Activated T-helper 2 cell treated with anti-CD3 and anti-CD28 coated beads, Interferon-gamma antibody, Interleukin-2, Interleukin-4, amounts not matched to agents 10 μg/mL and 5 μg/mL and 100 μg/mL, durations not matched to agents 14 hours and 24 hours and 36 hours (primary cell): Measurements from ENCODE around the gene NTNG2. TPM values are rescaled to one million over a fixed set of nuclear protein-coding genes. Genes with fewer than 3 reads are reported as not detected.

Experiments used
- DNase-seq: peaks from one replicate; pipeline ENCODE4 v3.0.0; 2021; ENCODE audit warnings: low spot score
- H3K27ac Mint-ChIP-seq: one replicate; pipeline ENCODE4 v1.8.0; 2021; ENCODE audit warnings: mixed read lengths
- H3K27me3 Mint-ChIP-seq: one replicate; pipeline ENCODE4 v1.8.0; 2021; ENCODE audit warnings: low read depth, mixed read lengths
- H3K36me3 Mint-ChIP-seq: one replicate; pipeline ENCODE4 v1.8.0; 2021; ENCODE audit warnings: low read depth, mixed read lengths
- H3K4me1 Mint-ChIP-seq: one replicate; pipeline ENCODE4 v1.8.0; 2021; ENCODE audit warnings: low read depth, mixed read lengths
- H3K4me3 Mint-ChIP-seq: one replicate; pipeline ENCODE4 v1.8.0; 2021; ENCODE audit warnings: low read depth, mild to moderate bottlenecking, moderate library complexity, mixed read lengths
- H3K9me3 Mint-ChIP-seq: one replicate; pipeline ENCODE4 v1.8.0; 2021; ENCODE audit warnings: mixed read lengths
- intact Hi-C: fragments of 100-400 bp; cut with micrococcal nuclease; formaldehyde crosslinking; loops from one replicate; pipeline ENCODE4 v1.15.1; 2023
- total RNA-seq: library from RNA; stranded (reverse); gene quantifications from 2 replicates; pipeline ENCODE4 v1.2.3, GENCODE V29; 2022

NTNG2 gene
- total RNA-seq, 1 donor from 2014 or later, result 5.2 TPM

DNA sequence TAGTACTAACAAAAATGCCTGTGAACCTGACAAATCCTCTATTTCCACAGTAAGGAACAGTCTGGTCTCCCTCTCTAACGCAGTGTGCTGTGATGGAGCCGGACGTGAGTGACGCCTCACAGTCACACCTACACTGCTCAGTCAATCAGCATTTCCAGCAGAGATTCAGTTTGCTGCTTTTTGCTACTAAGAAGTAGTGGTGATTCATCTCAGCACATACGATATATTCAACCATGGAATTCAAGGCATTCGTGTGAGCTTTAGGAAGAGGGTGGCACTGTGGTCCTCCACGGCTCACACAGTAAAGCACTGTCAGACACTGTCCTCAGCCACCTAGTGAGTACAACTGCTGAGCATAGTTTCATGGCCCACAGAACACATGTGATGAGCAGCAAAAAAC, 122.0 kb downstream of the NTNG2 start:
- intact Hi-C loops, result no loop called here
- peaks cover 11% of the 10 kb centered on the region for H3K4me1 Mint-ChIP-seq
- peaks cover 77% of the 10 kb centered on the region for H3K36me3 Mint-ChIP-seq
- peak overlapping the region; percentile 38 for H3K27ac Mint-ChIP-seq
- H3K4me3 Mint-ChIP-seq, result no peak overlapping the region
- no peak for DNase-seq
- H3K9me3 Mint-ChIP-seq, result no peaks in the 10 kb centered on the region
- H3K27me3 Mint-ChIP-seq, result no peaks in the 10 kb centered on the region

DNA sequence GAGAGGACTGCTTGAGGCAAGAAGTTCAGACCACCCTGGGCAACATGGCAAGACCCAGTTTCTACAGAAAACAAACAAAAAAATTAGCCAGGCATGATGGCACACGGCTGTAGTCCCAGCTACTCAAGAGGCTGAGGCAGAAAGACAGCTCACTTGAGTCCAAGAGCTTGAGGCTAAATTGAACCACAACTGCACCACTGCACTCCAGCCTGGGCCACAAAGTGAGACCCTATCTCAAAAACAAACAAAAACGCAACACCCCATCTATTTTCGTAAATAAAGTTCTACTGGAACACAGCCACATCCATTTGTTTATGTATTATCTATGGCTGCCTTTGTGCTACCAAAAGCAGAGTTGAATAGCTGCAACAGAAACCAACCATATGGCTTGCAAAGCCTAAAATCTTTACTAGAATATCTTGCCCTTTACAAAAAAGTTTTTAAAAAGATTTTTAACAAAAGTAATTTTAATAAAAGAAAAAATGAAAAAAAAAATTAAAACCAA, 125.5 kb downstream of the NTNG2 start:
- peaks cover 64% of the 10 kb centered on the region for H3K36me3 Mint-ChIP-seq
- no peak for DNase-seq
- H3K4me1 Mint-ChIP-seq, result peaks cover 14% of the 10 kb centered on the region
- H3K9me3 Mint-ChIP-seq, result no peaks in the 10 kb centered on the region
- no peak overlapping the region for H3K27ac Mint-ChIP-seq
- intact Hi-C loops, result no loop called here
- no peak overlapping the region for H3K4me3 Mint-ChIP-seq
- no peaks in the 10 kb centered on the region for H3K27me3 Mint-ChIP-seq

DNA sequence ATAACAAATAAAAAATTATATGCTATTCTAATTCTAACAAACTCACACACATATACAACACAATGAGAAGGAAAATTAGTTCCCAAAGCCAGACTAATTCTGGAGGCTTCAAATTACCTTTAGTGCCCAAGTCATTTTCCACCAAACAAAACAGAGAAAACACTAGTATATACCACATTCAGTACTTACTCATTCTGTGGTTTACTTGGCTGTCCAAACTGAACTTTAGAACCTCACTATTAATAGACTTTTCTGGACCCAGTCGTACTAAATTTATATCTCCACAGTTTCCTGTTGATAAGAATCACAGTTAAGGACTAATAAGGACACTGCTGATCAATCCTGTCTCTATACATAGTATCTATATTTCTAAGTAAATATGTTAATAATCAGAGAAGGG, 126.5 kb downstream of the NTNG2 start:
- no peaks in the 10 kb centered on the region for H3K9me3 Mint-ChIP-seq
- peaks cover 61% of the 10 kb centered on the region for H3K36me3 Mint-ChIP-seq
- intact Hi-C loops, result no loop called here
- H3K27me3 Mint-ChIP-seq, result no peaks in the 10 kb centered on the region
- H3K4me1 Mint-ChIP-seq, result peaks cover 15% of the 10 kb centered on the region
- peak overlapping the region; percentile 42 for H3K27ac Mint-ChIP-seq
- H3K4me3 Mint-ChIP-seq, result no peak overlapping the region
- no peak for DNase-seq

DNA sequence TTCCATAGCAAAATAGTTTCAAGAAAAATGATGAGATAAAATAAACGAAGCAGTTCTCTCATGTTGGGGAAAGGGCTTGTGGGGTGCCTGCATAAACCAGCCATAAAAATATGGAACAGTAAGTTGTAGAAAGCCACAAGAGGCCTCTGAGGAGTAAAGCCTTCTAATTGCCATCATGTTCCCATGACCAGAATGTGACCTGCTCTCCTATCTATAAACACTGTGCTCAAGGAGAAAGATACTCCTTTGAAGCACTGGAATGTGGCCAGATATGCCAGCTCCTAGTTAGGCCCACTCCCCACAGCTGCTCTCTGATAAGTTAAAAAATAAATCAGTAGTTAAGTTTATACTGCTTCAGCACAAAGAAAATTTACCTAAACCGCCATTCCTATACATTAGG, 127.1 kb downstream of the NTNG2 start:
- no peaks in the 10 kb centered on the region for H3K27me3 Mint-ChIP-seq
- H3K4me3 Mint-ChIP-seq, result no peak overlapping the region
- H3K4me1 Mint-ChIP-seq, result peaks cover 13% of the 10 kb centered on the region
- peak overlapping the region; percentile 42 for H3K27ac Mint-ChIP-seq
- no peak for DNase-seq
- no peaks in the 10 kb centered on the region for H3K9me3 Mint-ChIP-seq
- H3K36me3 Mint-ChIP-seq, result peaks cover 57% of the 10 kb centered on the region
- intact Hi-C loops, result no loop called here

DNA sequence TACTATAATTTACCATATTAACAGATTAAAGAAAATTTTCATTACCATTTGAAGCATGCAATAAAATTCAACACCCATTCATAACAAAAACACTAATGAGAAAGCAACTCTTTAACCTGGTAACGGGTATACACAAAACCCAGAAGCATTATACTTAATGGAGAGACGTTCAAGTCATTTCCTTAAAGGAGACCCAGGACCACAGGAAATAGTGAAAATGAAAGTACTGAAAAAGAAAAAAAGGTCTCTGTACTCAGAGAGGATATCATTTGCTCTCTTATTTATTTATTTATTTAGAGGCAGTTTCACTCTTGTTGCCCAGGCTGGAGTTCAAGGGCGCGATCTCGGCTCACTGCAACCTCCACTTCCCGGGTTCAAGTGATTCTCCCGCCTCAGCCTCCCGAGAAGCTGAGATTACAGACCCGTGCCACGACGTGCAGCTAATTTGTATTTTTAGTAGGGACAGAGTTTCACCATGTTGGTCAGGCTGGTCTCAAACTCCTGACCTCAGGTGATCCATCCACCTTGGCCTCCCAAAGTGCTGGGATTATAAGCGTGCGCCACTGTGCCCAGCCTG, 131.4 kb downstream of the NTNG2 start:
- Mint-ChIP-seq H3K4me1 (peaks cover 22% of the 10 kb centered on the region), H3K4me3 (no peak overlapping the region), H3K27me3 (no peaks in the 10 kb centered on the region), H3K27ac (peak overlapping the region; percentile 42), H3K36me3 (peaks cover 66% of the 10 kb centered on the region), H3K9me3 (no peaks in the 10 kb centered on the region)
- no peak for DNase-seq
- intact Hi-C loops, result no loop called here

Other genes with a start within 250 kb of the NTNG2 start
- 37.2 TPM in 2 replicates for gene MED27, start 82.2 kb upstream of the NTNG2 start, total RNA-seq
- 49.8 and 51.0 TPM in 2 replicates for gene SETX, start 192.9 kb downstream of the NTNG2 start, total RNA-seq
- 35.4 and 36.2 TPM in 2 replicates for gene TTF1, start 244.8 kb downstream of the NTNG2 start, total RNA-seq
- not detected in 2 replicates for gene CFAP77, start 248.2 kb downstream of the NTNG2 start, total RNA-seq